Dermis microvascular lymphatic vessel endothelial cell (primary cell): Measurements from ENCODE around the gene ABRACL. TPM values are rescaled to one million over a fixed set of nuclear protein-coding genes. Genes with fewer than 3 reads are reported as not detected.
"Not testable (repeated sequence)": the region's sequence is repeated elsewhere in the genome, so short reads cannot be mapped to it uniquely, and the experiment has no call there.

Experiments used
- DNase-seq, 2 donors: peaks; one replicate each; pipeline versions ENCODE4 v3.0.0 to v3.0.0-alpha.2; 2010; ENCODE audit warnings: low read depth in 2 of 2
- total RNA-seq: library from RNA; depleted of rRNA; stranded (reverse); fragments of >200 nt; gene quantifications from 2 replicates; pipeline ENCODE4 v1.2.1, GENCODE V29; 2014

ABRACL gene, protein sequence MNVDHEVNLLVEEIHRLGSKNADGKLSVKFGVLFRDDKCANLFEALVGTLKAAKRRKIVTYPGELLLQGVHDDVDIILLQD
- 9.9 and 25.0 TPM in 2 replicates for total RNA-seq

GRCh38 chr6:139028658-139029469 lies at the start of gene ABRACL:
ABRACL (plus strand) TSS chr6:139028745; CDS start chr6:139034161, 5,416 bp downstream.
- DNase-seq: peak in 1 of 2 donors; percentile 68

DNA sequence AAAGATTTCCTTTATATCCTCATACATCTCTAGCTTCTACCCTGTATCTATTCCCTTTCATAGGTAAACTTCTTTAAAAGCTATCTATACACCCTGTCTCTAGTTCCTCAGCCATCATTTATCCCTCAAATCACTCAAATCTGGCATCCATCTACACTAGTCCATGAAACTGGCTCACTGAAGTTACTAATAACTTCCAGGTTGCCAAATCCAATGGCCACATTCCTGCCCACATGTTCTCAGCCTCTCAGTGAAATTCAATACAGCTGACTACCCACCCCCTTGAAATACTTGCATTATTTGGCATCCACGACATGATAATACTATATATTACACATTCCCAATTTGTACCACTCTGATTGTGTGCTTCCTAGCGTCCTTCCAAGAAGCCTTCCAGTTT lies 49.2 kb upstream of the ABRACL start:
- no peak for DNase-seq

DNA sequence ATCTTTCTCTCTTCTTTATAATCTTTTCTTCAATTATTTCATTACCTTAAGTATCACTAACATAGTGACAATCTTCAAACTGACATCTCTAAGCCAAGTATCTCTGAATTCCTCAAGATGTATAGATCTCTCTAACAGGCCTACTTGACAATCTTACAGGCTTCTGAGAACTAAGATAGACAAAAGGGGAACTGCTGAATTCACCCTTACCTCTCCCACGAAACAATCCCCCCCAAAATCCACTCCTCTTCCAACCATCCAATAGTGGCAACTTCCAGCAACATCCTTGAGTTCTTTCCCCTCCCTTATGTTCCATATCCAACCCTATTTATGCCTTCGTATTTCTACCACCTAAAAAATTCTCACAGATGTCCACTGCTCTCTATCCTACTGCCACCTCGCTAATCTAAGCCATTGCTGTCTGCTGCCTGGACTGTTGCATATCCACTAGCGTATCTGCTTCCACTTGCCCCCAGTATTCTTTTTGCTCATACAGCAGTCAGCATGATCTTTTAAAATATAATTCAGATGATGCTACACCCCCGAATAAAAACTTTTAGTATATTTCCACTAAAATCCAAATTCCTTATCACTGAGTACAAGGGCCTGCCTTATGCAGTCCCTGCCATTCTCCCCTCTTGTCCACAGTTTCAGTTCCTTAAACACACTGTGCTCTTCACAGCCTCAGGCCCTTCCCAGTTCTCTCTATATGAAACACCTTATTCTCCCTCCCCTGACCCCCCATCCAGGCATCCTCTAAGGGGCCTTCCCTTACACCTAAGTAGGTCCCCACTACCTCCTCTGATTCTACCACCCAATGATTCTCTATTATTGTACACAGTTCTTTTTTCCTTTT lies 48.5 kb upstream of the ABRACL start:
- DNase-seq: no peak

GRCh38 chr6:138981416-138981815 lies 47.1 kb upstream of the ABRACL start:
- DNase-seq: no peak

- no peak for DNase-seq
Observed at GRCh38 chr6:138986578-138986977, 42.0 kb upstream of the ABRACL start.

GRCh38 chr6:138987080-138987642 lies 41.4 kb upstream of the ABRACL start:
- no peak for DNase-seq

- DNase-seq: peak; percentile 72 to 86
Observed at GRCh38 chr6:138987643-138988468, 40.7 kb upstream of the ABRACL start, which contains the start of gene REPS1. REPS1 (minus strand) TSS chr6:138988253; CDS start chr6:138987682, 571 bp downstream.

- DNase-seq: no peak
Observed at GRCh38 chr6:138988469-138988834, 40.1 kb upstream of the ABRACL start.

DNA sequence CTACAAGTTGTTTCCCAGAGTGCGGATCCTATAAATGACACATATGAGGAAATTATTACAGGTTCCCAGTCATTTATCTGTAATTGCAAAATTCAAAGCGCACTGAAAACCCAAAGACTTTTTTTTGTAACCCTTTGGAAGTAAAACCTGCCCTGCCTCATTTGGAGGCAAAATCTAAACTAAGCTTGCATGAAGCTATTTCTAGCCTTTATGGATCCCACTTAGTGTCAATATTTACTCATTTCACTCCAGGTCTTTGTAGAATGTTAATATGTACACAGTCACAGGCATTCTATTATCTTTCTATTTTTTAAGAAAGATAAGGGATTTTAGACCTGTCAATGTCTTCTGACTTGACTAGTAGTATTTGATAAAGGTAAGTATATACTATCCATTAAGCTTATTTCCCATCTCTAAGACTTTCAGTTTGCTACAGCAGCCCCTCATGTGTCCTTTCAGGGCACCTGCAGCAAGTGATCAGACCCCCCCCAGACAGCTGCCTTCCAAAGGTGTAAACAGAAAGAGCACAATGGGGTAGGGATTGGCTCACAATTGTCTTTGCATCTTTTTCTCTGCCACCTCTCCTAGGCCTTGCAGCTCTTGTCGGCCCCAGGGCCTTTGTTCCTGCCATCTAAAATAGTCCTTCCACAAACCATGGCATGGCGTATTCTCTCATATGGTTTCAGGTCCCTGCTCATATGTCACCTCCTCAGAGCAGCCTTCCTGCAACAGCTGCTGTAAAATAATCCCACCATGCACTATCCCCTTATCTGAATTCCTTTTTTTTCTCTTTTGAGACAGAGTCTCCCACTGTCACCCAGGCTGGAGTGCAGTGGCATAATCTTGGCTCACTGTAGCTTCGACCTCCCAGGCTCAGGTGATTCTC lies 39.2 kb upstream of the ABRACL start:
- DNase-seq: no peak

DNA sequence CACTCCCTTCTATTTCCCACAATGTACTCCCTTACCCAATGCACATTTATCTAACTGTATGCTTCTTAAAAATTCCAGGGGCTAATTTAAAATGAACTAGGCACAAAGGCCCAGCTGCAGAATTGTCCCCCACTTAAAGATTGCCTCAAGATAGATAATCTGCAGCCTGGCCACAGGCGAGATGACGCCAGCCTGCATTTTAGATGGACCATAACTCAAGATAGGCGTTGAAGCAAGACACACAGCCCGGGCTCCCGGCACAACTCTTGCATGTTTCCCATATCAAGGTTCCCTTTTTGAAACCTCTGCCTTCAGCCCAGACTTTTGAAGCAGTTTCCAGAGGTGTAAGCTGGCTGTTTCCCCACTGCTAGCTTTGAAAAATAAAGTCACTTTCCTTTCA lies 37.3 kb upstream of the ABRACL start:
- DNase-seq: no peak

DNA sequence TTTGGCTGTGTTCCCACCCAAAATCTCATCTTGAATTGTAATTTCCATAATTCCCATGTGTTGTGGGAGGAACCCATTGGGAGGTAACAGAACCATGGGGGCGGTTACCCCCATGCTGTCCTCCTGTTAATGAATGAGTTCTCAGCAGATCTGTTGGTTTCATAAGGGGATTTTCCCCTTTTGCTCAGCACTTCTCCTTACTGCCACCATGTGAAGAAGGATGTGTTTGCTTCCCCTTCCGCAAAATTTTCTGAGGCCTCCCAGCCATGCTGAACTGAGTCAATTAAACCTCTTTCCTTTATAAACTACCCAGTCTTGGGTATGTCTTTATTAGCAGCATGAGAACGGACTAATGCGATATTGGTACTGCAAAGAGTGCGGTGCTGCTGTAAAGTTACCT lies 35.6 kb upstream of the ABRACL start:
- not testable (repeated sequence) for DNase-seq

- DNase-seq: not testable (repeated sequence)
Observed at GRCh38 chr6:138993410-138993809, 35.1 kb upstream of the ABRACL start.

DNA sequence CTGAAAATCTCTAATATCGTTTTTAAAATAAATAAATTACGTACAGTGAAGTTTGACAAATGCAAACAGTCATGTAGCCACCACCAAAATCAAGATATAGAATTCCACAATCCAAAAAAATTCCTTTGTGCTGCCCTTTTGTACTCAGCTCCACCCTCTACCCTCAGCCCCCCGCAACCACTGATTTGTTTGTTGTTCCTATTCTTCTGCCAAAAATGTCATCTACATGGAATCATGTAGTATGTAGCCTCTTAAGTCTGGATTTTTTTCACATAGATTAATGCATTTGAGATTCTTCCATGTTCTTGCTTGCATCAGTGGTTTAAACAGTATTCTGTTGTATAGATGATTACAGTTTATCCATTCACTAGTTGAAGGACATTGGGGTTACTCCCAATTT lies 32.0 kb upstream of the ABRACL start:
- DNase-seq: no peak

DNA sequence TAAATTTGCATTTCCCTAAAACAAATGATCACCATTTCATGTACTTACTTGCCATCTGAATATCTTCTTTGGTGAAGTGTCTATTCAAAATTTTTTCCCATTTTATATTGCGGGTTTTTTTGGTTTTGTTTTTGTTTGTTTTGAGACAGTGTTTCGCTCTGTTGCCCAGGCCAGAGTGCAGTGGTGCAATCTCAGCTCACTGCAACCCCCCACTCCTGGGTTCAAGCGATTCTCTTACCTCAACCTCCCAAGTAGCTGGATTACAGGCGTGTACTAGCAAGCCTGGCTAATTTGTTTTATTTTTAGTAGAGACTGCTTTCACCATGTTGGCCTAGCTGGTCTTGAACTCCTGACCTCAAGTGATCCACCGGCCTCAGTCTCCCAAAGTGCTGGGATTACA lies 31.4 kb upstream of the ABRACL start:
- DNase-seq: no peak

- DNase-seq: no peak
Observed at GRCh38 chr6:138999949-139000725, 28.4 kb upstream of the ABRACL start.

DNA sequence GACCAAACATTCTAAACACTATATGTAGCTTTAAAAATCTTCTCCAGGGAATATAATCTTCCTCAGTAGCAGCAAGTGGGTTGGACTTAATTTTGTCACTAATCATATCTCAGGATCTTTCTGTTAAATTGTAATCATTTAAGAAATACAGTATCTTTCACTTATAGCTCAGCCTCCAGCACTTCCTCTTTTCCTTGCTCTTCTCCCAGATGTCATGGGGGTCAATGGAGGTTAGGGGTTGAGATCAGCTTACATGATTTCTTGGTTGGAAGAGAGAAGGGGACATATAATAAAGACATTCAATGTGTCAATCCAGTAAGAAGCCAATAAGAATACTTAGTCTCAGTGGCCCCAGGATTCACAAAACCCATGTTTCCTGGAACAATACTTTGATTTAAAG lies 24.8 kb upstream of the ABRACL start:
- no peak for DNase-seq

- DNase-seq: no peak
Observed at GRCh38 chr6:139006477-139006876, 22.1 kb upstream of the ABRACL start.

- DNase-seq: no peak
Observed at GRCh38 chr6:139007428-139007827, 21.1 kb upstream of the ABRACL start.

DNA sequence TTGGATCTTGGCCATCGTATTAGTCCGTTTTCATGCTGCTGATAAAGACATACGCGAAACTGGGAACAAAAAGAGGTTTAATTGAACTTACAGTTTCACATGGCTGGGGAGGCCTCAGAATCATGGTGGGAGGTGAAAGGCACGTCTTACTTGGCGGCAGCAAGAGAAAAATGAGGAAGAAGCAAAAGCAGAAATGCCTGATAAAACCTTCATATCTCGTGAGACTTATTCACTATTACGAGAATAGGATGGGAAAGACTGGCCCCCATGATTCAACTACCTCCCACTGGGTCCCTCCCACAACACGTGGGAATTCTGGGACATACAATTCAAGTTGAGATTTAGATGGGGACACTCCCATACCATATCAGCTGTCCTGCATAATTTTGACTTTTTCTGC lies 20.4 kb upstream of the ABRACL start:
- DNase-seq: no peak
